ENCODE measurements around the gene EPN1.

The EPN1 gene

DNA sequence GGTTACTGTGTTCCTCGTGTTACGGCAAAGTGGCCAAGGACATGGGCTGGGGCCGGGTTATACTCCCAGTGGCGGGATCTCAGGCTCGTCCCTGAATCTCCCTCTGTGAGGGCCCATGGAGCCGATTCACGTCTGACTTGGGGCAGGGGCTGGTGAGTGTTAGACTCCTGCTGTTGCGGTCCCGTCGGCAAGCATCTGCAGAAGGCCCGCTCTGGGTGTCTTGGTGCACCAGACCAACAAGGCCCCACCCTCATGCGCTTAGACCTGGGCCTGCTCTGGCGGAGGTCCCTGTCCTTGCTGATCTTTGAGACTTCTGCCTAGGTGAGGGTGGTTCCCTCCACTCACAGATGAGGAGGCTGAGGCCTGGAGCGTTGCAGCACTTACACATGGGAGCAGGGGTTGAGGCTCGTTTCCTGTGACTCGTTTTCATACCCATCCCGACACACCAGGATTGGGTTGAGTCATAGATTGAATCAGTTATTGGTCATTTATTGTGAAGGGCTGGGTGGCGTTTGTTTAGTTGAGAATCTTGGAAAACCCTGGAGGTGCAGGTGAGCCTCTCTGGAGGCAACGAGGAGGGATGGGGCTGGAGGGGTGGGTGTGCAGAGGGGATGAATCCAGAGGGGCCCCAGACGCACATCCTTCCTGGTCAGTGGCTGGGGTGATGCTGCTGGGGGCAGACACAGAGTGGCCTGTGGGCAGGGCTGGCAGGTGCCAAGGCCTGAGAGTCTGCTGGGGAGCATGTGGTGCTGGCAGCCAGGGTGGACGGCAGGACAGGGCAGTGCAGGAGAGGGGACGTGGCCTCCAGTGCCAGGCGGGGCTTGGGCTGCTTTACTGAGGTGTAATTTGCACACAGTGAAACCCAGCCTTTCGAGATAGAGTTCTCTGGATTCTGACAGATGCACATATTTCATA is 4.6 kb downstream of the EPN1 start:
- no peak for DNase-seq (ENCODE audit: low read depth)

DNA sequence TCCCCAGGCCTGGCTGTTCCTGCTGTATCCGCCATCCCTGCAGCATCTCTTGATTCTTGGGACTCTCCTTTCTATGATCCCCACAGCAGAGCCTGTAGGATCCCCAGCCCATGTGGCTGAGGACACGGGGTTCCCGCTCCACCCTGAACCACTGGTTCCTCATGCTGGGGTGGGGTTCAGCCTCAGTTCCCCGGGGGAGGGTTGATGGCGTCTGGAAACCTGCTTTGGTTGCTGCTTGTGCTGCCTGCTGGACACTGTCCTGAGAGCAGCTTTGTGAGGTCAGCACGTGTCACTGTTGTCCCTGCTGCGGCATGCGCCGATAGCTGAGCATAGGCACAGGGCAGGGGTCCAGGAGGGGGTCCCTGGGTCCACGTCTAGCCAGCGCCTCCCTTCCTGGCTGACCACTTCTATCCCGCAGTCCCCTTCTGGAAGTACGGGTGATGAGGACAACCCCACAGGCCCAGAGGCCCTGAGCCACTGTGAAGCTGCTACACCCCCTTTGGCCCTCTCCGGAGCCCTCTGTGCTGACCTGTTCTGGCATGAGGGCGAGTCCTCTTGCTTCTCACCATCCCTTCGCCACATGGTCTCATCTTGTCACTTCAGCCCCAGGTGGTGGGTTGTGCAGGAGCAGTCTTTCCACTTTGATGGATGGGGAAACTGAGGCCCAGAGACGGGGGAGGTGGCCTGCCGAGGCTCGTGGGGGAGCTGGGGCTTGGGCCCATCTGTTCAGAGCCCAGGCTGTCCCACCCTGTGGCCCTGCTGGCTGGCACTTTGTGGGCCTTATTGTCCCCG is 5.5 kb downstream of the EPN1 start:
- DNase-seq (ENCODE audit: low read depth), result no peak

DNA sequence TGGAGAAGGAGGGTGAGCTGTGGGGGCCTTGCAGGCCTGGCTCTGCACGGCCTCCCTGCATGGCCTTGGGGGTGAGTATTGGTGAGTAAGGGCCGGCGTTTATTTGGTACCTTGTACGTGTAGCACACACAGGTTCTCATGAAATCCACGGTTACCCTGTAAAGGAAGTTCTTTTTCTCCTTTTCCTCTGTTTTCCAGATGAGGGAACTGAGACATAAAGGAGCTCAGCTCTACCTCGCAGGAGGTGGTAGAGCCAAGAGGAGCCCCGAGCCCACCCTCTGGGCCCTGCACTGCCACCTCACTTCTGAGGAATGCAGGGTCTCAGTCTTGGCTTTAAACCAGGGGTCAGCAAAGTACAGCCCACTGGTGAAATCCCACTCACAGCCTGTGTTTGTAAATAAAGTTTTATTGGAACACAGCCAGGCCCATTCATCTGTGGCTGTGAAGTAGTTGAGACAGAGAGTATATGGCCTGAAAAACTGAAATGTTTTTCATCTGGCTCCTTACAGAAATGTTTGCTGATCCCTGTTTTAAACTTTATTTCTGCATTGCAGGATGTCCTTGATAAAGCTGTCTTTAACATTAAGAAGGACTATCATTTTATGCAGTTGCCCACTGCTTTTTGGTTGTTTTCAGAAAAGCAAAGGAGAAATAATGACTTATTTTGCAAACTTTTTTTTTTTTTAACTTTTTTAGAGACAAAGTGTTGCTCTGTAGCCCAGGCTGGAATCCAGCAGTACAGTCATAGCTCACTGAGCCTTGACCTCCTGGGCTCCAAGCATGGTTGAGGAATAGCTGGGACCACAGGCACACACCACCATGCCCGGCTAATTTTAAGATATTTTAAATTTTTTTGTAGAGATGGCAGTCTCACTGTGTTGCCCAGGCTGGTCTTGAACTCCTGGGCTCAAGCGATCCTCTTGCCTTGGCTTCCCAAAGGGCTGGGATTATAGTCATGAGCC is 6.4 kb downstream of the EPN1 start:
- DNase-seq (ENCODE audit: low read depth), result no peak

DNA sequence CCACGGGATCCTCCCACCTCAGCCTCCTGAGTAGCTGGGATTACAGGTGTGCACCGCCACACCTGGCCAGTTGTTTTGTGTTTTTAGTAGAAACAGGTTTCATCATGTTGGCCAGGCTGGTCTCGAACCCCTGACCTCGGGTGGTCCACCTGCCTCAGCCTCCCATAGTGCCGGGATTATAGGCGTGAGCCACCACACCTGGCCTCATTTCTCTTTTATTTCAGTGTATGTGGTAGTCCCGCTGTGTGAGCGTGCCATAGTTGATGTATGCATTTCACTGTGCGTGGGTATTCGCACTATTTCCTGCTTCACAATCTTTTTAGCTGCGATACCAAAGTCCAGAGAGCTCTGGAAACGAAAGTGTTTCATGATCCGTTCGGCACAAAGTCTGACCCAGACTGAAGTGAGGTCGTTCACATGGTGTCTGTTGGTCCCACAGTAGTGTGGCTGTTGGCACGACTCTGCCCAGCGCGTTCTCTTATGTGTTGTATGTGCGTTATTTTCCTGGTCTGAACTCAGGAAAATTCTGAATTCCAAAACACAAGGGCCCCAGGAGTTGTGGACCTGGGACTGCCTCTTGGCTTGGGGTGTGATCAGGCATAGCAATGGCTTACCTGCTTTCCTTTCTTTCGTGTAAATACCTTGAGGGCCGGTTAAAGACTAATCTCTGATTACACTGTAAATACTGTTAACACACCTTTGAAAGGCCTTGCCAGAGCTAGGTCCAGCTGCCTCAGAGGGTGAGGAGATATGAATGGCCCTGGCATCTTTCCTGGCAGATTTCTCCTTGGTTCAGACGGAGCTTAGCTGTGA is 8.6 kb downstream of the EPN1 start:
- no peak for DNase-seq (ENCODE audit: low read depth)

DNA sequence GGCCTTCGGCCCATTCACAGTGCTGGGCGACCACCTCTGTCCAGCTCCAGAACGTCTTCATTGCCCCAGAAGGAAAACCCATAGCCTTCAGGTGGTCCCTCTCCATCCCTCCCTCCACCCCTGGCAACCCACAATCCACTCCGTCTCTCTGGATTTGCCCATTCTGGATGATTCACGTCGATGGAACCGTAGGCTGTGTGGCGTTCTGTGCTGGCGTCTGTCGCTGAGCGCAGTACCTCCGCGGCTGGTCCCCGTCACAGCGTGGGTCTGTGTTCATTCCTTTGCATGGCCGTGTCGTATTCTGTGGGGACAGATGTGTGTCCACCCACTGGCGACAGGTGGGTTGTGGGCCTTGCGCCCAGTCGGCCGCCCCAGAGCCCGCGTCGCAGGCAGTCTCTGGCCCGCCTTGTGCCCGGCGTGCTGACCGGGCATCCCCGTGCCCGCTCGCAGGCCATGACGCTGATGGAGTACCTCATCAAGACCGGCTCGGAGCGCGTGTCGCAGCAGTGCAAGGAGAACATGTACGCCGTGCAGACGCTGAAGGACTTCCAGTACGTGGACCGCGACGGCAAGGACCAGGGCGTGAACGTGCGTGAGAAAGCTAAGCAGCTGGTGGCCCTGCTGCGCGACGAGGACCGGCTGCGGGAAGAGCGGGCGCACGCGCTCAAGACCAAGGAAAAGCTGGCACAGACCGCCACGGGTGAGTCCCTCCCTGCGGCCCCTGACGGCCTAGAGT is 10.1 kb downstream of the EPN1 start:
- no peak for DNase-seq (ENCODE audit: low read depth)

DNA sequence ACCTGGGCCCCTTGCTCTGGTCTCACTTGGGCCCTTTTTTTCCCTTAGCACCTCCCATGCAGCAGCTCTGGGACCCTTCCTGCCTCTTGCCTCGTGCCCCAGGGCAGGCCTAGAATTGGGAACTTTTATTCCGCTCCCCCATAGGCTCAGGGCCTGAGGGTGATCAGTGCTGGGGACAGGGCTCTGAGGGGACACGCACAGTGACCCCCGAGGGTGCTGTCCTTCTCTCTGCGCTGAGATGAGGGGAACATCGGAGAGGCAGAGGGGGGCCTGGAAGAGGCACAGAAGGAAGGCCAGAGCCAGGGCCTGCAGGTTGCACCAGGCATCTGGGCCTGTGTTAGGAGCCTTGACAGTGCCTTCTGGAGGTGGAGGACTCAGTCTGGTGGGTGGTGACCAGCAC is 10.8 kb downstream of the EPN1 start:
- DNase-seq (ENCODE audit: low read depth), result no peak

DNA sequence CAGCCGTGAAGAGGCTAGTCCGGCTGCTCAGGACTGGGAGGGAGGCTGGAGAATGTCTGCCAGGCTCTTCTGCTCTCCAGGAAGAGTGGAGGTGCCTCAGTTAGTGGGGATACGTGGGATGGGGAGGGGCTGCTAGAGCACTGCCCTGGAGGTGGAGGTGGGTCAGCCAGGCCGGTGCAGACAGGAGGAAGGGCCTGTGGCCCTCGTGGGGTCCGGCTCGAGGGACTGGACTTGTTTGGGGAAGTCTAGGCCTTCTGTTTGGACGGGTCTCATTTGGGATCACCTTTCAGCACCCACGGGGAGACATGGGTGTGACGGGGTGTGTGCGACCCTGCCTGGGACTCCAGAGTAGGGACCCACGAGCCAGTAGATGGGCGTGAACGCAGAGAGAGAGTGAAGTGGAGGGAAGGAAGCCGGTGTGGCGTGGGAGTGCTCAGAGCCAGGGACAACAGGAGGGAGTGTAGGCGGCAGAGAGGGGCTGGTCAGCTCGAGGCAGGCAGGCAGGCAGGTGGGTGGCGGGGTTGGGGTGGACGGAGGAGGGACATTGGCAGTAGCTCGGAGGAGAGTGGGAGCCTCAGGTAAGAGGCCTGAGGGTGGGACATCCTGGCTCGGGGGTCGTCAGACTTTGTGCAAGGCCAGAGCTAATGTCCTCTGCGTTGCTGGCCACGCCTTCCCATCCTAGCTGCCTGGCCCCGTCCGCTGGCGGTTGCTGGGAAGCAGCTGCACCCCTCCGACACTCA is 11.5 kb downstream of the EPN1 start:
- DNase-seq (ENCODE audit: low read depth), result no peak

DNA sequence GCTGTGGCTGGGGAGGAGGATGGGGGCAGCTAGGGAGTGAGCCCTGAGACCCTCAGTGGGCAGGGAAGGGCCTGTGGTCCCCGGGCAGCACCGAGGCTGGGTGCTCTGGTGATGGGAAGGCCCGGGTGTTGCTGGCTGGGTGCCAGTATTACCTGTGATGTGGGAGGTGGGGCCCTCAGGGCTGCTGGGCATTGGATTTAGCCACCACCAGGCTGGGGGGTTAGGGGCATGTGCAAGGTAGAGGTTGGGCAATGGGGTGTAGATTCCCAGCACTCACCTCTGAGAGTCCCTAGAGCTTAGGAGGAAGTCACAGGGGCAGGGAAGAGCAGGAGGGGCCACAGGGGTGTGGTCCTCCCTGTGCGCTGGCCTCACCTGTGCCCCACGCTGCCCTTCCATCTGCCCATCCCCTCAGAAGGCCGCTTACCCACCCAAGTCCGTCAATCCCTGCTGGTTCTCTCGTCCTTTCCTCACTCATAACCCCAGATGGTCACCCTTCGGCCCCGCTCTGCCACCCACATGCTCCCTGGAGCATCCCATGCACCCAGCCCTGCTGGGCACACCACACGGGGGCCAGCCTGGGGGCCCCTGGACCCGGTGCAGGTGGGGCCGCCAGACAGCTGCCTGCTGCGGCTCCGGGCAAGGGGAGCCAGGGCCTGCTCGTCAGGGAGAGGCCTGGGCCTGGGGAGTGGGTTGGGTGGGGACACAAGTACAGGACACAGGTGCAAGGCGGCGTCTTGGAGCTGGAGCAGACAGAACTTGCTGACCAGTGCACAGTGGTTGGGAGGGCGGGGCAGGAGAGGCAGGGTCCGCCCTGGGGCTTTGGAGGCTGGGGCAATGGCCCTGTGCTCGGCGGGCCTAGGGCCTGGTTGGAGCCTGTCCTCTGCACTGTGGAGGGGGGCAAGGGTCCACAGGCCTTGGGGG is 12.5 kb downstream of the EPN1 start:
- no peak for DNase-seq (ENCODE audit: low read depth)

DNA sequence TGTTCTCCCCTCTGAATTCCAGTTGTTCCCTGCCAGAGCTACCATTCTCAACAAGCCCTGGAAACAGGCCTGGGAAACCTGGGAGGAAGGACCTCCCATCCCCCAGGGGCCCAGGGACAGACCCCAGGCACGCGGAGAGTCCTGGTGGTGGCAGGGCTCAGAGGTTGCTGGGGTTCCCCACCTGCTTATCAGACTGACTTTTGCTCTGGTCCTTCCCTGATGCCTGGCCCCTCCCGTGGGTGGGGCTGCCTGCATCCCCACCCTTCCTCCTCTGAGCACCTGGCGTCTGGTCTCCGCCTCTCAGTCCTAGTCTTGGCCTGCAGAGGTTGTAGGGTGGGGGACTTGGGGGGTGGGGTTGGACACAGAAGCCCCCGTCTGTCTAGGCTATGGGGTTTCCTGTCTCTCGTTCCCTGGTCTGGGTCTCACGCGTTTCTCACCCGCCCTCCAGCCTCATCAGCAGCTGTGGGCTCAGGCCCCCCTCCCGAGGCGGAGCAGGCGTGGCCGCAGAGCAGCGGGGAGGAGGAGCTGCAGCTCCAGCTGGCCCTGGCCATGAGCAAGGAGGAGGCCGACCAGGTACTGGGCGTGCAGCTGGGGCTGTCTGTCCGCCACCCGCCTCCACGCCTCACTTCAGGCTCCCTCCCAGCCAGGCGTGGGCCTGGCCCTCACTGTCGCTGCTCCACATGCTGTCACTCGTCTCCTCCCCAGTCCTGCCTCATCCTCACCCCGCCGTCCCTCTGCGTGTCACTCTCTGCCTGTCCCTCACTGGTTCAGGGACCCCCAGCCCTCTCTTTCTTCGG is 13.6 kb downstream of the EPN1 start:
- no peak for DNase-seq (ENCODE audit: low read depth)

DNA sequence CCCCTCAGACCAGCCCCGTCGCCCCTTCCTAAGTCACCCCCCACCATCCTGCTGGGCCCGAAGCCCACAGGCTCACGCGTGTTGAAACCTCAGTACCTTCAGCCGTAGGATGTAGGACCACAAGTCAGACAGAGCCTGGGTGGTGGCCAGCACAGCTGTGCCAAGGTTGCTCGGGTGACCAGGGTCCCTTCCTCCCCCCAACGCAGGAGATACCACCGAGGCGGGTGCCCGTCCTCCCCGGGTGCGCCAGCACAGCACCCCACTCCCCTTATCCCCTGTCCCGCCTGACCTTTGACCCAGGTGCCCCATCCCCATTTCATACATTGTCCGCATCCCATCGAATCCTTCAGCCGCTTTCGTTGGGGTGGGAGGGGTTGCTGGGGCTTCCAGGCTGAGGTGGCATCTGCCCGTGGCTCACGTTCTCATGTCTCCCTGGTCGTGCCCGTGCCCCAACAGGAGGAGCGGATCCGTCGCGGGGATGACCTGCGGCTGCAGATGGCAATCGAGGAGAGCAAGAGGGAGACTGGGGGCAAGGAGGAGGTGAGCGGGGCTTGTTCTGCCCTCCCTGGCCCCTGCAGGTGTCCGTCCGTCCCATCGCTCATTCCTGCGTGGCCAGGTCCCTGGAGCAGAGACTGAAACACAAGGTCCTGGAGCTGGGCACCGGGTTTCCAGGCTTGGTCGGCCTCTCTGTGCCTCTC is 14.5 kb downstream of the EPN1 start:
- DNase-seq (ENCODE audit: low read depth), result no peak

DNA sequence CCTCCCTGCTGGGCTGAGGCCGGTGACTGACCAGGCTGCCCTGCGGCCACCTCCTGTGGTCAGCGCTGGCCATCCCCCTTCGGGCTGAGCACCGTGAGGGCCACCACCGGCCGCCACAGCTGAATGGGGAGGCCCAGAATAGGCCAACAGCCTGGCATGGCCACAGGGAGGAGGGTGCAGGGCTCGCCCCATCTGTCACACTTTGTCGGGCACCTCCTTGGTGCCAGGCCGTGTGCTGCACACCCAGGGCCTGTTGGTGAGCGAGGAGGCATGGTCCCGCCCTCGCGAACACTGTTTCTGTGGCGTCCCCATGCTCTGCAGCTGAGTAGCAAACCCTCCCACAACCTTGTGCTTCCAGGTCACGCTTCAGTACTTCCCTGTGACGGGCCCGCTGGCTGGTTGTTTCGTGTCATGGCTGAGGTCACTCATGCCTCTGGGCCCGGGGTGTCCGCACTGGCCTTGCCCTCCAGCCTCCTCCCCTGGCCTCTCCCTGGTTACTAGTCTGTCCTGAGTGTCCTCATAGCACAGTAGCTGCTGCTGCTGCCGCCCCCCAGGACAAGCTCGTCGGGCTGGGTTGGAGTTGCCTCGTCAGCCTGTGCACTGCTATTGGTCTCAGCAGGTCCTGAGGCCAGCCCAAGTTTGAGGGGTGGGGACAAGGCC is 15.2 kb downstream of the EPN1 start:
- DNase-seq (ENCODE audit: low read depth), result no peak

DNA sequence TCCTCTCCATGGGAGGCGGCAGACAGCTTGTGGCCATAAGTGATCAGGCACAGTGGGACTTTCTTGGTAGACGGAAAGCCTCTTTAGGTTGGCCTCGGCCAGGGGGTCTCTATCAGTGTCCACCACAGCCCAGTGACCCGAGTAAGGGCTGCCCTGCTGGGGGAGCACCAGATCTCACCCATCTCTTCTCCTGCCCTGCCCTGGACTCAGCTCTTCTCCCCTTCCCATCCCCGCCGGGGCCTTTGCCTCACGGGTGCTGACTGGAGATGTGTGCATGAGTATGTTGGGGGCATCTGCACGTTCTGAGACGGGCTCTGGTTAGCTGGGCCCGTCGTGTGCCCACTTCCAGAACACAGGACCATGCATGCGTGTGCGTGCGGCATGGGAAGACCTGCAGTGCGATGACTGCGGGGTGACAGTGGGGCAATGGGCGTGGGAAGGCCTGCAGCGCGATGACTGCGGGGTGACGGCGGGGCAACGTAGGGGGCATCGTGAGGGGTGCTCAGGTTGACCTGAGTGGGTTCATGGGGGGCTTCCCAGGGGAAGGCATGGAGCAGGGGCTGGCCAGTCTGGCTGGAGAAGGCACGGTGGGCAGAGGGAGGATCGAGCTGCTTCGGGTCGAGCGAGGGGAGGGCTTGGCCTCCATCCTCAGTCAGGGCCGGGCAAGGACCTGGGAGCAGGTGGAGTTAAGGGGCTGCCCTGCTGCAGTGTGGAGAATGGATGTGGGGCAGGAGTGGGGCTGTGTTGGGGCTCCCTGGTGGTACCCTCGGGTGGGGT is 15.9 kb downstream of the EPN1 start:
- no peak for DNase-seq (ENCODE audit: low read depth)

DNA sequence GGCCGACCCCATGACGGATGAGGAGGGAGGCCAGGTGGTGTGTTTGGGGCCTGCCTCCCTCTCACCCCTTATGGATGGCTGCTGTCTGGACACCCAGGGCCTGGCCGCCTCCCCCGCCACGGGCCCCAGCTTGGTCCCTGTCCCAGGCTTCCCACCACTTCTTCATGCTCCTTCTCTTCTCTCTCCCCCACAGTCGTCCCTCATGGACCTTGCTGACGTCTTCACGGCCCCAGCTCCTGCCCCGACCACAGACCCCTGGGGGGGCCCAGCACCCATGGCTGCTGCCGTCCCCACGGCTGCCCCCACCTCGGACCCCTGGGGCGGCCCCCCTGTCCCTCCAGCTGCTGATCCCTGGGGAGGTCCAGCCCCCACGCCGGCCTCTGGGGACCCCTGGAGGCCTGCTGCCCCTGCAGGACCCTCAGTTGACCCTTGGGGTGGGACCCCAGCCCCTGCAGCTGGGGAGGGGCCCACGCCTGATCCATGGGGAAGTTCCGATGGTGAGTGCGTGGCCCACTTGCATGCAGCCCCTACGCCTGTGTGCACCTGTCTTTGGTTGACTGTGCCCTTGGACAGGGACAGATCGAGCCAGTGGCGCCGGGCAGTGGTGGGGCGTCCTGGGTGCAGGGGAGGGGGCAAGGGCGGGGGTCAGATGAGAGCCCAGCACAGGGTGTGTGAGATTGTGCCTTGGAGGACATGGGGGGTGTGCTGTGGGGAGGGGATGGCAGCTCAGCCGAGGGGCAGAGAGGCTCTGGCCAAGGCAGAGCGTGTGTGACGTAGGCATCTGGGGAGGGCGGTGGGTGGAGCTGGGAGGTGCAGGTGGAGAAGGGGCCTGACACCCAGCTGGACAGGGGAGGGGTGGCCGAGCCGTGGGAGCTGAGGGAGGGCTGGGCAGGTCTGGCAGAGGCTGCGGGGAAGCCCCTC is 16.8 kb downstream of the EPN1 start:
- DNase-seq (ENCODE audit: low read depth), result no peak

DNA sequence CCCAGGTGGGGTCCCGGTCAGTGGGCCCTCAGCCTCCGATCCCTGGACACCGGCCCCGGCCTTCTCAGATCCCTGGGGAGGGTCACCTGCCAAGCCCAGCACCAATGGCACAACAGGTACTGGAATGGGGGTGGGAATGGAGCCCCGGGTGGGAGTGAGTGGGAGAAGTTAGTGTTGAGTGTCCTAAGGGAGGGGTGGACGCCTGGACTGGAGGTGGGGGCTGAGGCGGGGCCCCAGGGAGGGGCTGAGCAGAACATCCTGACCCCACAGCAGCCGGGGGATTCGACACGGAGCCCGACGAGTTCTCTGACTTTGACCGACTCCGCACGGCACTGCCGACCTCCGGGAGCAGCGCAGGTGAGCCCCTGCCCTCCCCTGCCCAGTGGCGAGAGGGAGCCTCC is 17.7 kb downstream of the EPN1 start:
- no peak for DNase-seq (ENCODE audit: low read depth)
